GM19452 (cell line): ENCODE data around the gene BAMBI.
"Not testable (repeated sequence)": the region's sequence is repeated elsewhere in the genome, so short reads cannot be mapped to it uniquely, and the experiment has no call there.

Experiments
- ATAC-seq: cut with Tn5 transposase; IDR thresholded peaks from one replicate; pipeline ENCODE4 v1.9.1; 2021; ENCODE audit not compliant: unreplicated experiment

The BAMBI gene, protein sequence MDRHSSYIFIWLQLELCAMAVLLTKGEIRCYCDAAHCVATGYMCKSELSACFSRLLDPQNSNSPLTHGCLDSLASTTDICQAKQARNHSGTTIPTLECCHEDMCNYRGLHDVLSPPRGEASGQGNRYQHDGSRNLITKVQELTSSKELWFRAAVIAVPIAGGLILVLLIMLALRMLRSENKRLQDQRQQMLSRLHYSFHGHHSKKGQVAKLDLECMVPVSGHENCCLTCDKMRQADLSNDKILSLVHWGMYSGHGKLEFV

GRCh38 chr10:28676968-28677887, at the start of gene BAMBI:
TSS of gene BAMBI (plus strand) at chr10:28677521. CDS start at chr10:28677898, 377 bp downstream.
- peak; percentile 97 for ATAC-seq

DNA sequence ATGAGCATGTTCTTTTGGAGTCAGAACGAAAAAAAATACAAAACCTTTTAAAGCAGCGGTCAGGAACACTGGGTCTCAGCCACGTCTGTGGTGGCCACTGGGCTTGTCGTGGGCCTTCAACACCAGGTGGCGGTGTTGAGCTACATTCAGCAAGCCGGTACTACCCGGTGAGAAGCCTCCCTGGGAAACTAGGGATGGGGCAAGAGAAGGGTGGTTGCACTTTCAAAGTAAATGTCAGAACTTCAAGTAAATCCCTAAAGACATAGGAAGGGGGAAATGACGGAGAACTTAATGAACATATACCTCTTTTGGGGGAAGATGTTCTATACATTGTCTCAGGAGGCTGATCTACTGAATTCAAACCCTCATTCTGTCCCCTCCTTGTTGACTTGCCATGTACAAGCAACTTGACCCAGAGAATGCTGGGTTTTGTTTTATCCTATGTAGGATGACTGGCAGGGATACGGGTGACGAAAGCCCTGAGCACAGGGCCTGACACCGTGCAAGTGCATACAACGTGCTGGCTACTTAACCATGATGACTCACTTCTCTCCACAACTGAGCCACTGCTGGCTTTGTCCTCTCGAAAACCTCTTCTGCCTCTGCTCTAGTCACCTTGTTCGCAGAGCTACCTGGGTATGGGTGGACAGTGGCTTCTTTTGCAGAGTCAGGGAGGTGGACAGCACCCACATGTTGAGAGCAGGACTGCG, 49.0 kb upstream of the BAMBI start:
- no peak for ATAC-seq

GRCh38 chr10:28631896-28632583, 45.3 kb upstream of the BAMBI start:
- no peak for ATAC-seq

- no peak for ATAC-seq
Measured at GRCh38 chr10:28632584-28632945, 44.8 kb upstream of the BAMBI start.

- ATAC-seq: no peak
Measured at GRCh38 chr10:28633750-28634149, 43.6 kb upstream of the BAMBI start.

DNA sequence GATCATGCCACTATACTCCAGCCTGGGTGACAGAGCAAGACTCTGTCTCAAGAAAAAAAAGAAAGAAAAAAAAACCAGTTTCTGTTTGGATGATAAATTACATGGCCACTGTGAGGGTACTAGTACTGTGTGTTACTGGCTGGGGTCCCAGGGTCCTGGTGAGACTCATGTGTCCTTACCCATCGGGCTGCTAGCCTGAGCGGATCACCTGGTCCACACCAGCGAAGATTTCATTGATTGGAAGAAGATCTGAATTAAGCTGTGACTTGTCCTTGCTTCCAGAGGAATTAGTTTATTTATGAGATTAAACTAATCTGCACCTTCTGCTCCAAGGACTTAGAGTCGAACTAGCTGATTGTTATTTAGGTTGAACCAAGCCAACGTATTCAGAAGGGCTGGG, 40.0 kb upstream of the BAMBI start:
- no peak for ATAC-seq

DNA sequence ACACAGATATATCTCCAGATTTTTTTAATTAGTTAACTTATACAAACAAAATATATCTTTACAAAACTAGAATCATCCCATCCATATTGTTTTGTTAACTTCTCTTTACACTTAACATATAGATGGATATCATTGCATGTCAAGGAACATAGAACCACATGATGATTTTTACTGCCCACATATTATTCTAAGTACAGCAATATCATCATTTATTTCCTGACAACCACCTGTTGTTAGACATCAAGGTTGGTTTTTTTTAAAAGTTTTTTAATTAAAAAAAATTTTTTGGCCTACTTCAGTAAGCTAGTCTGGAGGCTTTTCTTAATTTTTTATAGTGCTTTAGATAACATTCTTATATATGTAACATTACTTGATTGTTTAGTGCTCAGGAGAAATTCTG, 38.9 kb upstream of the BAMBI start:
- ATAC-seq: no peak

- ATAC-seq: no peak
Measured at GRCh38 chr10:28640551-28640950, 36.8 kb upstream of the BAMBI start.

DNA sequence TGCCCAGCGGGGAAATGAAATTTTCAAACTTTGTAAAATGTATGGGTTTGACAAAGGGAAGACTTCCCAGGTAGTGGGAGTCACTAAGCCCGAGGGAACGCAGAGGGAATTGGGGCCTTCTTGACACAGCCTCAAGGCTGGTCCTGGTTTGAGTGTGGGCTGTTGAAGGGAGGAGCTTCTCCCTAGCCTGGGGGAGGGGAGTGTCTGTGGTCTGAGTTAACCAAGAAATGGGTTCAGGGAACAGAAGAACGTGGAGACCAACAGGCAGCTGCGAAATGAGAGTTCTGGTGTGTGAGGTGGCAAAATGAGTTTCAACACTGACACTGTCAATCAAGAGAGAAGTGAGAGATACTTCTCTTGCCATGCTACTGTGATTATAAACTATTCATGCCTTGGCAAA, 32.7 kb upstream of the BAMBI start:
- ATAC-seq: no peak

GRCh38 chr10:28652106-28652505, 25.2 kb upstream of the BAMBI start:
- ATAC-seq: no peak

DNA sequence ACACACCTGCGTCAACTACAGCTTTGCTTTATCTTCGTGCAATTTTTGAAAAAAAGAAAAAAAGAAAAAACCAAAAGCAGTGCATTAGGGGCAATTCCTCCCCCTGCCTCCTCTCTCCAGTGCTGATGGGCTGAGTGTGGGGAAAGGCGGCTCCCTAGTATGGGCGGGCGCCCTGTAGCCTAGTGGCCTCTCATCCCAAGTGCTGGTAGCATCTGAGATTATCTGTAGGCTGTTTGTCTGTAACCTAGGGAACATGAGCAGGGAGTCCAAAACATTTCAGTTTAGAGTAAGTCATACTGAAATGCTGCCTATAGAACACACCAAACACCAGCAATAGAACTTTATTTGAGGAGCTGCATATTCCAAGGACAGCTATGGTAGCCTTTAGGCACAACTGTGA, 24.6 kb upstream of the BAMBI start:
- no peak for ATAC-seq

GRCh38 chr10:28658824-28659223, 18.5 kb upstream of the BAMBI start:
- ATAC-seq: not testable (repeated sequence)

- no peak for ATAC-seq
Measured at GRCh38 chr10:28661035-28661434, 16.3 kb upstream of the BAMBI start.

DNA sequence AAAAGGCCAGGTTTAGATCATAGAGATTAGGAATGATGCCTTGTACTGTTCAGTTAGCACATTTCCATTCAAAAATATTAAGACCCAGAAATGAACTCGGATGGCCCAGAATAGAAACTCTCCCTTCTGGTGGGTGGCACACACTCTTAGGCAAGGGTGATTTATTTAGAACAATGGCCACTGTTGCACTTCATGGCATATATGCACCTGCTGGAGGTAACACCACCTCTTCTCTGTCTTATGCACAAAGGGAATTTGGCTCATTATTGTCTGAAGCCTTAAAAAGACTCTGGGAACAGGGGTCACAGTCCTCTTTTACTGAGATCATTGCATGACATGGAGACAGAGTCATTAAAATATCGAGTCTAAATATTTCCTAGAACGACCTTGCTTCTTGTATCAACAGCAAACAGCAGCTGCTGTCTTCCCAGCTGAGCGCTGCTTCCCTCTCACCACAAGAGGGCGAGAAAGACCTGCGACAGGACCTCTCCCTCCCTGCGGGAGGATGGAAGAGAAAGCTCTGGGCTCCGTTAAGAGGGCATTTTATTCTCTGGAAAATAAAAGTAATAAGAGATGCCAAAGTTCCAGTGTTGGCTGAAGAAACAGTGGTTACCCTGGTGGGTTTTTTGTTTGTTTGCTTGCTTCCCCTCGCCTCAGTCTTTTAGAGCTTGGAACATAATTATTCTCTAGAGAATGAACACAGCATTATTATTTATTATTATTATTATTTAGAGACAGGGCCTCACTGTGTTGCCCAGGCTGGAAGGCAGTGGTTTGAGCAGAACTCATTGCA, 13.5 kb upstream of the BAMBI start:
- ATAC-seq: peak; percentile 95

GRCh38 chr10:28664369-28664740, 13.0 kb upstream of the BAMBI start:
- no peak for ATAC-seq

GRCh38 chr10:28666751-28667467, 10.4 kb upstream of the BAMBI start:
- ATAC-seq: no peak

DNA sequence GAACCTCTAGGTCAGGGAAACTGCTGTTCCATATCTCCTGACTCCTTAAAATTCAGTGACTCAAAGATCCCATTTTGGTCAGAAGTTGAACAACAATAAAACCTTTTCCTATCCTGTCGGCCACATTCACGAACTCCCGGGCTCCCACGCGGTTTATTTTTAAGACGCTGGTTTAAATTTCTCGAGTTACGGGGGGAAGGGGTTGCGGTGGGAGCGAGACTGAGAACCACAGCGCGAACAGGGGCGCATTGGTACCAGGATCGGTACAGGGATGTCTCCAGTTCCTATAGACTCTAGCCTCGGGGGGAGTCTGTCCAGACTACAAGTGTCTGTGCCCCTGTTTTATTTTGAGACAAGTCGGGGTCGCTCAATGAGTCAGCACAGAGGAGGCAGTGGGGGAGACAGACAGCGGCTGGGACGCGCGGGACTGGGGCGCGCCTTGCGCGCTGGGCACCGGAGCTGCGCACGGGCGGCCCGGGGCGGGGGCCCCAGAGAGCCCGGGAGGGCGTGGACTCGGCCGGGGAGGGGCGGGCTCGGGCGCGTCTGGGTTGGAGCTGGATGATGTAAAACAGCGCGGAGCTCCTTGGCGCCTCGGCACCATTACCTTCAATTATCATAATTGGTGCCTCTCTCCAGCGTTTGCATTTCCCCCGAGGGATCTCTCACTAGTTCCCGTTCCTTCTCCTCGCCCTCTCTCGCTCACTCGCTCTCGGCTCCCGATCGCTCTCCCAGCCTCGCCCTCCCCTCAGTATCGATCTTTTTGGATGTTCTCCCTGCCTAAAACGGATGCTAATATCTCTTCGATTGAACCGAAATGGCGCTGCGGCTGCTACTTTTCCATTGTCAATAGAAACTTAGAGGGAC, 8.7 kb upstream of the BAMBI start:
- no peak for ATAC-seq

GRCh38 chr10:28669227-28670173, 7.8 kb upstream of the BAMBI start:
- ATAC-seq: no peak
